ENCODE results near the gene NCAM1. TPM values are rescaled to one million over a fixed set of nuclear protein-coding genes. Genes with fewer than 3 reads are reported as not detected.

NCAM1 gene
- polyA plus RNA-seq, 1 experiment = 0.27 TPM

- ChIA-PET CTCF (interaction anchor here (1.0 to 1.4 kb wide), 2 partner anchors 19 to 64 kb away, joined by 3 read pairs; no protein-coding TSS in a partner anchor), POLR2A (no interaction called here)
- no peaks in the 10 kb centered on the region for H3K27me3 ChIP-seq (ENCODE audit: control insufficient read depth, insufficient read depth, low read length)
- H3K4me3 ChIP-seq (ENCODE audit: low read depth, low read length) = no peak overlapping the region
- TF ChIP-seq CTCF (IDR thresholded peaks at IDR 0.05; ENCODE audit: insufficient read depth, low read depth, low read length) = no peak
- no peaks in the 10 kb centered on the region for H3K36me3 ChIP-seq (ENCODE audit: control insufficient read depth, insufficient read depth, low read length)
- DNase-seq (ENCODE audit: low read depth) = no peak
Observed at GRCh38 chr11:113090716-113091480, 129.7 kb downstream of the NCAM1 start.

DNA sequence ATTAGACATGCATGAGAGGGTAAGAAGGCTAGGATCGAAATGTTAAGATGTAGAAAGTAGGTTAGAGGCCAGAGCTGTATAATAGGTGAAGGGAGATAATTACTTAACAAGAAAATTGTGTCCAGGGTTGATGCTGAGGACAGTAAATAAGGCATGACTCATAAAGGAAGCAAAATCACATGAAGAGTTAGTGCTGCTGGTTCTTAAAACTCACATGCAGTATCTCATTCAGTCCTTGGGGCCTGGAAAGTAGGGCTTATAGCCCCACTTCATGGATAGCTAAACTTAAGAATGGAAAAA is 130.2 kb downstream of the NCAM1 start:
- H3K4me3 ChIP-seq (ENCODE audit: low read depth, low read length) = no peak overlapping the region
- H3K36me3 ChIP-seq (ENCODE audit: control insufficient read depth, insufficient read depth, low read length) = no peaks in the 10 kb centered on the region
- no peak for DNase-seq (ENCODE audit: low read depth)
- TF ChIP-seq CTCF (IDR thresholded peaks at IDR 0.05; ENCODE audit: insufficient read depth, low read depth, low read length) = no peak
- H3K27me3 ChIP-seq (ENCODE audit: control insufficient read depth, insufficient read depth, low read length) = no peaks in the 10 kb centered on the region
- POLR2A ChIA-PET = no interaction called here
- CTCF ChIA-PET = interaction anchor here (1.0 to 1.4 kb wide), 2 partner anchors 18 to 65 kb away, joined by 3 read pairs; no protein-coding TSS in a partner anchor

DNA sequence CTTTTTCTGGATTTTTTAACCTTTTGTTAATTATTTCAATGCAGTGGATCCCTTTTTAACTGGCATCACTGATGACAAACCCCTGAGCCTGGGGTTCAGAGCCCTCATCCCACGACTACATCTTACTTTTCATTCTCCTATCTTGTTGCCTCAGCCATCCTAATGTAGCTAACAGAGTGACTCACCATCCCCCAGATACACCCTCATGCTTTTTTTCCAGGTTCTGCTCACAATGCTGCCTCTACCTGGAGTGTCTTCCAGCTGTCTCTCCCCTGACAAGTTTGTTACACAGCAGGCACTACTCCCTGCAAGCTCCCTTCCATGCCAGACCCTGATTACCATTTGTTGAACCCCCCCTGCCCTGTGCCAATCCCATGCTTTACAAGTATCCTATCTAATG is 135.4 kb downstream of the NCAM1 start:
- Histone ChIP-seq H3K36me3 (ENCODE audit: control insufficient read depth, insufficient read depth, low read length) (no peaks in the 10 kb centered on the region), H3K27me3 (ENCODE audit: control insufficient read depth, insufficient read depth, low read length) (no peaks in the 10 kb centered on the region), H3K4me3 (ENCODE audit: low read depth, low read length) (no peak overlapping the region)
- no peak for TF ChIP-seq CTCF (IDR thresholded peaks at IDR 0.05; ENCODE audit: insufficient read depth, low read depth, low read length)
- DNase-seq (ENCODE audit: low read depth) = no peak
- POLR2A ChIA-PET = no interaction called here
- CTCF ChIA-PET = no interaction called here

- CTCF ChIA-PET = interaction anchor here (0.6 kb wide), 1 partner anchor 10 kb away, joined by 3 read pairs; no protein-coding TSS in a partner anchor
- H3K4me3 ChIP-seq (ENCODE audit: low read depth, low read length) = no peak overlapping the region
- POLR2A ChIA-PET = no interaction called here
- DNase-seq (ENCODE audit: low read depth) = no peak
- H3K36me3 ChIP-seq (ENCODE audit: control insufficient read depth, insufficient read depth, low read length) = no peaks in the 10 kb centered on the region
- no peak for TF ChIP-seq CTCF (IDR thresholded peaks at IDR 0.05; ENCODE audit: insufficient read depth, low read depth, low read length)
- H3K27me3 ChIP-seq (ENCODE audit: control insufficient read depth, insufficient read depth, low read length) = no peaks in the 10 kb centered on the region
Observed at GRCh38 chr11:113103932-113104690, 142.9 kb downstream of the NCAM1 start.

DNA sequence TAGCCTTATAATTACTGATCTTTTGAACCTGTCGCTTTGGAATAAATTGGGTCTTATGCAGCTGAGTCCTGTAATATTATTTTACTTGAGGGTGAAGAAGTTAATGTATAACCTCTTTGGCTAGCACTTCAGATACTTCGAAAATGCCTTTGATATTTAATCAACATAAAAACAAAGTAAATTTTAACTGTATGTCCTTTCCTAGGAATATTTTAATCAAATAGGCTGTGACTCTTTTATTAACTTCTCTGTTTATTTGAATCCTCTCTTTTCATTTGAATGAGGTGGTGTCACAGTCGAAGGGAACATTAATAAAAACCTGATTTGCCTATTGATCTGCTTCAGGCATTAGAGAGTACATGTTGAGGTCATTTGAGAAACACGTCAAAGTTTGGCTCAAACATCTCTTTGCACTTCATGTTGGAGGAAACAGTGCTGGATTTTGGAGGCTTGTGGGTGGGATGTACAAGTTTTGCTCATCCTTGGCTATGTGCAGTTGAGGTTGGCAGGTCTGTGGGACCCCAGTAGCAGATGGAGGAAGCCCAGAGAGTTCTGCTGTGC is 143.6 kb downstream of the NCAM1 start:
- Histone ChIP-seq H3K27me3 (ENCODE audit: control insufficient read depth, insufficient read depth, low read length) (no peaks in the 10 kb centered on the region), H3K4me3 (ENCODE audit: low read depth, low read length) (no peak overlapping the region), H3K36me3 (ENCODE audit: control insufficient read depth, insufficient read depth, low read length) (no peaks in the 10 kb centered on the region)
- CTCF ChIA-PET = interaction anchor here (0.6 kb wide), 1 partner anchor 9 kb away, joined by 3 read pairs; no protein-coding TSS in a partner anchor
- POLR2A ChIA-PET = no interaction called here
- DNase-seq (ENCODE audit: low read depth) = no peak
- no peak for TF ChIP-seq CTCF (IDR thresholded peaks at IDR 0.05; ENCODE audit: insufficient read depth, low read depth, low read length)
